PC-3 (cell line): ENCODE data around the gene POLD2.

Source experiments
- EZH2 ChIP-seq: fragments of 300-600 bp; sonication (generic); IDR thresholded peaks from one replicate; pipeline ENCODE4 v1.6.1; 2017; ENCODE audit warnings: antibody characterized with exemption, mild to moderate bottlenecking, low read length; ENCODE audit not compliant: unreplicated experiment
- EZH2phosphoT487 ChIP-seq: fragments of 300-600 bp; sonication (generic); IDR thresholded peaks from 2 replicates; pipeline ENCODE4 v1.6.1; 2018; ENCODE audit warnings: mild to moderate bottlenecking, antibody characterized with exemption, low read length, borderline replicate concordance
- TF ChIP-seq, protein P1 (sequence below): fragments of 300-600 bp; sonication (generic); conservative IDR thresholded peaks from 2 replicates; pipeline ENCODE4 v1.5.1; 2017; ENCODE audit warnings: antibody characterized with exemption, low read depth, mild to moderate bottlenecking, low read length

GRCh38 chr7:44096326-44096881, 26.9 kb downstream of the POLD2 start:
- TF ChIP-seq, protein P1, sequence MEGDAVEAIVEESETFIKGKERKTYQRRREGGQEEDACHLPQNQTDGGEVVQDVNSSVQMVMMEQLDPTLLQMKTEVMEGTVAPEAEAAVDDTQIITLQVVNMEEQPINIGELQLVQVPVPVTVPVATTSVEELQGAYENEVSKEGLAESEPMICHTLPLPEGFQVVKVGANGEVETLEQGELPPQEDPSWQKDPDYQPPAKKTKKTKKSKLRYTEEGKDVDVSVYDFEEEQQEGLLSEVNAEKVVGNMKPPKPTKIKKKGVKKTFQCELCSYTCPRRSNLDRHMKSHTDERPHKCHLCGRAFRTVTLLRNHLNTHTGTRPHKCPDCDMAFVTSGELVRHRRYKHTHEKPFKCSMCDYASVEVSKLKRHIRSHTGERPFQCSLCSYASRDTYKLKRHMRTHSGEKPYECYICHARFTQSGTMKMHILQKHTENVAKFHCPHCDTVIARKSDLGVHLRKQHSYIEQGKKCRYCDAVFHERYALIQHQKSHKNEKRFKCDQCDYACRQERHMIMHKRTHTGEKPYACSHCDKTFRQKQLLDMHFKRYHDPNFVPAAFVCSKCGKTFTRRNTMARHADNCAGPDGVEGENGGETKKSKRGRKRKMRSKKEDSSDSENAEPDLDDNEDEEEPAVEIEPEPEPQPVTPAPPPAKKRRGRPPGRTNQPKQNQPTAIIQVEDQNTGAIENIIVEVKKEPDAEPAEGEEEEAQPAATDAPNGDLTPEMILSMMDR = no peak
- no peak for TF ChIP-seq EZH2
- no peak for TF ChIP-seq EZH2phosphoT487
